ENCODE results near the gene INTS13.
A peak's percentile ranks its signal among the peaks of the same experiment; 100 is the strongest.
"Not testable (repeated sequence)": the region's sequence is repeated elsewhere in the genome, so short reads cannot be mapped to it uniquely, and the experiment has no call there.

Gene INTS13

GRCh38 chr12:26936559-26937442 is 980 bp downstream of the INTS13 start:
- no peak for DNase-seq (ENCODE audit: insufficient read length, low spot score)
- no peak for TF ChIP-seq POLR2AphosphoS5 (IDR thresholded peaks at IDR 0.05; ENCODE audit: low read depth, low read length)
- 0 out of 2 replicates have a peak, but pooled peaks have one; percentile 2 for TF ChIP-seq SPI1 (IDR thresholded peaks at IDR 0.05; ENCODE audit: low read depth, low read length)
- FAIRE-seq = no peak

- FAIRE-seq (no peak), DNase-seq (ENCODE audit: insufficient read length, low spot score) (no peak)
- TF ChIP-seq POLR2AphosphoS5 (IDR thresholded peaks at IDR 0.05; ENCODE audit: low read depth, low read length) (no peak), POU2F2 (IDR thresholded peaks at IDR 0.05; ENCODE audit: low read depth, low read length) (no peak), POLR2A (IDR thresholded peaks at IDR 0.05; ENCODE audit: low read depth, low read length) (no peak), SPI1 (IDR thresholded peaks at IDR 0.05; ENCODE audit: low read depth, low read length) (no peak), TAF1 (IDR thresholded peaks at IDR 0.05; ENCODE audit: low read depth, low read length) (no peak), PAX5 (IDR thresholded peaks at IDR 0.05; ENCODE audit: insufficient read depth, low read length, severe bottlenecking) (no peak)
Observed at GRCh38 chr12:26935636-26936378, 2.0 kb downstream of the INTS13 start.

GRCh38 chr12:26929590-26929989 is 8.2 kb downstream of the INTS13 start:
- TF ChIP-seq POLR2AphosphoS5 (IDR thresholded peaks at IDR 0.05; ENCODE audit: low read depth, low read length) (no peak), SPI1 (IDR thresholded peaks at IDR 0.05; ENCODE audit: low read depth, low read length) (no peak), POU2F2 (IDR thresholded peaks at IDR 0.05; ENCODE audit: low read depth, low read length) (no peak), PAX5 (IDR thresholded peaks at IDR 0.05; ENCODE audit: insufficient read depth, low read length, severe bottlenecking) (no peak), POLR2A (IDR thresholded peaks at IDR 0.05; ENCODE audit: low read depth, low read length) (no peak), TAF1 (IDR thresholded peaks at IDR 0.05; ENCODE audit: low read depth, low read length) (no peak)
- DNase-seq (ENCODE audit: insufficient read length, low spot score) (no peak), FAIRE-seq (no peak)

- no peak for DNase-seq (ENCODE audit: insufficient read length, low spot score)
- no peak for TF ChIP-seq SPI1 (IDR thresholded peaks at IDR 0.05; ENCODE audit: low read depth, low read length)
- TF ChIP-seq POLR2A (IDR thresholded peaks at IDR 0.05; ENCODE audit: low read depth, low read length) = no peak
- FAIRE-seq = no peak
Observed at GRCh38 chr12:26928661-26929060, 9.1 kb downstream of the INTS13 start.

GRCh38 chr12:26921886-26922285 is 15.9 kb downstream of the INTS13 start:
- DNase-seq (ENCODE audit: insufficient read length, low spot score) = no peak
- no peak for TF ChIP-seq POLR2AphosphoS5 (IDR thresholded peaks at IDR 0.05; ENCODE audit: low read depth, low read length)
- peak; percentile 66 for FAIRE-seq

GRCh38 chr12:26919216-26919555 is 18.6 kb downstream of the INTS13 start:
- no peak for TF ChIP-seq TAF1 (IDR thresholded peaks at IDR 0.05; ENCODE audit: low read depth, low read length)
- no peak for TF ChIP-seq SPI1 (IDR thresholded peaks at IDR 0.05; ENCODE audit: low read depth, low read length)
- TF ChIP-seq PAX5 (IDR thresholded peaks at IDR 0.05; ENCODE audit: insufficient read depth, low read length, severe bottlenecking) = no peak
- TF ChIP-seq POU2F2 (IDR thresholded peaks at IDR 0.05; ENCODE audit: low read depth, low read length) = no peak
- no peak for TF ChIP-seq POLR2A (IDR thresholded peaks at IDR 0.05; ENCODE audit: low read depth, low read length)
- no peak for TF ChIP-seq POLR2AphosphoS5 (IDR thresholded peaks at IDR 0.05; ENCODE audit: low read depth, low read length)
- no peak for FAIRE-seq
- DNase-seq (ENCODE audit: insufficient read length, low spot score) = no peak

- DNase-seq (ENCODE audit: insufficient read length, low spot score) = no peak
- FAIRE-seq = no peak
- TF ChIP-seq TAF1 (IDR thresholded peaks at IDR 0.05; ENCODE audit: low read depth, low read length) = no peak
- no peak for TF ChIP-seq POLR2AphosphoS5 (IDR thresholded peaks at IDR 0.05; ENCODE audit: low read depth, low read length)
- no peak for TF ChIP-seq PAX5 (IDR thresholded peaks at IDR 0.05; ENCODE audit: insufficient read depth, low read length, severe bottlenecking)
- TF ChIP-seq POU2F2 (IDR thresholded peaks at IDR 0.05; ENCODE audit: low read depth, low read length) = no peak
- TF ChIP-seq POLR2A (IDR thresholded peaks at IDR 0.05; ENCODE audit: low read depth, low read length) = no peak
- TF ChIP-seq SPI1 (IDR thresholded peaks at IDR 0.05; ENCODE audit: low read depth, low read length) = no peak
Observed at GRCh38 chr12:26918321-26919215, 19.2 kb downstream of the INTS13 start.

GRCh38 chr12:26906704-26907103 is 31.1 kb downstream of the INTS13 start:
- TF ChIP-seq POLR2AphosphoS5 (IDR thresholded peaks at IDR 0.05; ENCODE audit: low read depth, low read length) (no peak), TAF1 (IDR thresholded peaks at IDR 0.05; ENCODE audit: low read depth, low read length) (no peak), PAX5 (IDR thresholded peaks at IDR 0.05; ENCODE audit: insufficient read depth, low read length, severe bottlenecking) (no peak), POLR2A (IDR thresholded peaks at IDR 0.05; ENCODE audit: low read depth, low read length) (no peak), SPI1 (IDR thresholded peaks at IDR 0.05; ENCODE audit: low read depth, low read length) (no peak), POU2F2 (IDR thresholded peaks at IDR 0.05; ENCODE audit: low read depth, low read length) (no peak)
- peak; percentile 65 for FAIRE-seq
- DNase-seq (ENCODE audit: insufficient read length, low spot score) = no peak

GRCh38 chr12:26906024-26906423 is 31.8 kb downstream of the INTS13 start:
- DNase-seq (ENCODE audit: insufficient read length, low spot score) = no peak
- FAIRE-seq = no peak
- TF ChIP-seq PAX5 (IDR thresholded peaks at IDR 0.05; ENCODE audit: insufficient read depth, low read length, severe bottlenecking) = no peak
- TF ChIP-seq POLR2AphosphoS5 (IDR thresholded peaks at IDR 0.05; ENCODE audit: low read depth, low read length) = no peak

GRCh38 chr12:26903396-26903795 is 34.4 kb downstream of the INTS13 start:
- DNase-seq (ENCODE audit: insufficient read length, low spot score); FAIRE-seq: not testable (repeated sequence)
